ENCODE data around the gene KDM5A.
"Not testable (repeated sequence)": the region's sequence is repeated elsewhere in the genome, so short reads cannot be mapped to it uniquely, and the experiment has no call there.

KDM5A gene

DNA sequence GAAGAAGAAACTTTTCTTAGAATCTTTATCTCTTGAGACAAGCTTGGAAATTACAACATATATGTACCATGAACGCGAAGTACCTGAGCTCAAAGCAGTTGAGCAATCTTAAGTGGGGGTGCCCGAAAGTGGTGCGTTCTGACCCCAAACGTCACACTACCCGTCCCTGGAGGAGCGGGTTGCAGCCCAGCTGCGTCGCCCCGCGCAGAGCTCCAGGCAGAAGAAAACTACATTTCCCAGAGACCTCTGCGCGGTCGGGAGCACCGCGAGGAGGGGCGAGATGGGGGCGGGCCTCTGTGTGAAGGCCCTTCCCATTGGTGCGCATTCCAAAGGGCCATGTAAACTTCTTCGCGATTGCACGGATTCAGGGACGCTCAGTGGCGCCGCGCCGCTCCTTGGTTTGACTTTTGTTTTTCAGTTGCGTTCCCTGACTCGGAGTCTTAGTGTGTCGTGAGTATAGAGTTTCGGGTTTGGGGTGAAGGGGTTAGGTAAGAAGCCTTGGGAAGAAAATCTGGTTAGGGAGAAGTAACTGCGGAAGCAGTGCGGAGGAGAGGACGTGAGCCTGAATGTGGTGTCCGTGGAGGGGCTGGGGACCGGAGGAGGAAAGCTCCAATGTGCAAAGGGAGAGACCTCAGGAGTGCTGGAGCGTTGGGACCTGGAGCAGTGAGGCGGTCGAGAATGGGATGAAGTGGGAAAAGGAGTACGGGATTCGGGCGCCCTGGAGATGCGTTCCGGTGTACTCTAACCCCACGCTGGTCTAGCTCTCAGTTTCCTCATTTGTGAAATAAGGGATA, 12.3 kb upstream of the KDM5A start, which contains the start of gene CCDC77:
TSS of gene CCDC77 (plus strand) at position 410 of the 794 bp plus-strand sequence. CDS start 7,740 bp downstream, outside the sequence.
- peak within 1 kb of the TSS; percentile 92 for H3K4me3 ChIP-seq (ENCODE audit: low read depth, low read length)
- in situ Hi-C loops (cut with HindIII; ENCODE audit: low sequenced_read_pairs) = no loop called here
- DNase-seq (ENCODE audit: low read depth, low spot score) = peak; percentile 90
- TF ChIP-seq, protein P1, sequence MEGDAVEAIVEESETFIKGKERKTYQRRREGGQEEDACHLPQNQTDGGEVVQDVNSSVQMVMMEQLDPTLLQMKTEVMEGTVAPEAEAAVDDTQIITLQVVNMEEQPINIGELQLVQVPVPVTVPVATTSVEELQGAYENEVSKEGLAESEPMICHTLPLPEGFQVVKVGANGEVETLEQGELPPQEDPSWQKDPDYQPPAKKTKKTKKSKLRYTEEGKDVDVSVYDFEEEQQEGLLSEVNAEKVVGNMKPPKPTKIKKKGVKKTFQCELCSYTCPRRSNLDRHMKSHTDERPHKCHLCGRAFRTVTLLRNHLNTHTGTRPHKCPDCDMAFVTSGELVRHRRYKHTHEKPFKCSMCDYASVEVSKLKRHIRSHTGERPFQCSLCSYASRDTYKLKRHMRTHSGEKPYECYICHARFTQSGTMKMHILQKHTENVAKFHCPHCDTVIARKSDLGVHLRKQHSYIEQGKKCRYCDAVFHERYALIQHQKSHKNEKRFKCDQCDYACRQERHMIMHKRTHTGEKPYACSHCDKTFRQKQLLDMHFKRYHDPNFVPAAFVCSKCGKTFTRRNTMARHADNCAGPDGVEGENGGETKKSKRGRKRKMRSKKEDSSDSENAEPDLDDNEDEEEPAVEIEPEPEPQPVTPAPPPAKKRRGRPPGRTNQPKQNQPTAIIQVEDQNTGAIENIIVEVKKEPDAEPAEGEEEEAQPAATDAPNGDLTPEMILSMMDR (IDR thresholded peaks at IDR 0.05; ENCODE audit: low read depth, low read length) = peak; percentile 35

GRCh38 chr12:400828-401227, 11.7 kb upstream of the KDM5A start:
- TF ChIP-seq, protein P1 (IDR thresholded peaks at IDR 0.05; ENCODE audit: low read depth, low read length) = no peak
- peak overlapping the region; percentile 92 for H3K4me3 ChIP-seq (ENCODE audit: low read depth, low read length)
- no peak for DNase-seq (ENCODE audit: low read depth, low spot score)
- in situ Hi-C loops (cut with HindIII; ENCODE audit: low sequenced_read_pairs) = no loop called here

- peak; percentile 25 for DNase-seq (ENCODE audit: low read depth, low spot score)
- in situ Hi-C loops (cut with HindIII; ENCODE audit: low sequenced_read_pairs) = no loop called here
- H3K4me3 ChIP-seq (ENCODE audit: low read depth, low read length) = peak overlapping the region; percentile 76
- TF ChIP-seq, protein P1 (IDR thresholded peaks at IDR 0.05; ENCODE audit: low read depth, low read length) = no peak
Measured at GRCh38 chr12:388541-389141, 479 bp downstream of the KDM5A start.

GRCh38 chr12:388012-388411, 1.1 kb downstream of the KDM5A start:
- in situ Hi-C loops (cut with HindIII; ENCODE audit: low sequenced_read_pairs) = no loop called here
- no peak for DNase-seq (ENCODE audit: low read depth, low spot score)
- H3K4me3 ChIP-seq (ENCODE audit: low read depth, low read length) = peak overlapping the region; percentile 76
- TF ChIP-seq, protein P1 (IDR thresholded peaks at IDR 0.05; ENCODE audit: low read depth, low read length) = no peak

DNA sequence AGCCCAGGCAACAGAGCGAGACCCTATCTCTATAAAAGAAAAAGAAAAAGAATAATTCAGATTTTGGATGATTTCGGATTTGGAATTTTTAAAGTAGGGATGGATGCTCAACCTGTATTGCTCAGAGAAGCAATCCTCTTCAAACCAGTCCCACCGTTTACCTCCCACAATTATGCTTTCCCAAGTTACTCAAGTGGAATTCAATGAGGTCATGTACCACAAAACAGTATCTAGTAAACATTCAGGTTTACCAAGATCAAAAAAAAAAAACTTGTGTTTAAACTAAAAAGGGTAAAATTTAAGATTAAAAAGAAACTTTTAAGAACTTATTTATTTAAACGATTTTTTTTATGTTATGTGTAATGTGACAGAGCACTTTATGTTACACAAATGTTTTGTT, 2.5 kb downstream of the KDM5A start:
- peak; percentile 43 for DNase-seq (ENCODE audit: low read depth, low spot score)
- TF ChIP-seq, protein P1 (IDR thresholded peaks at IDR 0.05; ENCODE audit: low read depth, low read length) = no peak
- in situ Hi-C loops (cut with HindIII; ENCODE audit: low sequenced_read_pairs) = no loop called here
- H3K4me3 ChIP-seq (ENCODE audit: low read depth, low read length) = peak overlapping the region; percentile 9

- DNase-seq (ENCODE audit: low read depth, low spot score) = not testable (repeated sequence)
Measured at GRCh38 chr12:370739-371485, 18.2 kb downstream of the KDM5A start.

More at GRCh38 chr12:370739-371485, 18.2 kb downstream of the KDM5A start:
- H3K4me3 ChIP-seq (ENCODE audit: low read depth, low read length); in situ Hi-C loops (cut with HindIII; ENCODE audit: low sequenced_read_pairs): not testable (repeated sequence)

Measured in astrocyte of the spinal cord (primary cell).